Neuronal stem cell (in vitro differentiated cells): ENCODE data around the gene NIP7.
A peak's percentile ranks its signal among the peaks of the same experiment; 100 is the strongest.

Source experiments
- DNase-seq: peaks from one replicate; pipeline ENCODE4 v3.0.0-alpha.2; 2013; ENCODE audit warnings: low spot score
- H2AFZ ChIP-seq: one replicate; pipeline ENCODE4 v1.6.1; 2013; ENCODE audit warnings: mild to moderate bottlenecking, low read length, inconsistent platforms
- H2AK5ac ChIP-seq: 2 replicates; pipeline ENCODE4 v1.6.1; 2013; ENCODE audit warnings: low read depth, mild to moderate bottlenecking, inconsistent platforms, low read length, moderate library complexity, mixed read lengths
- H2BK120ac ChIP-seq: 2 replicates; pipeline ENCODE4 v1.6.1; 2013; ENCODE audit warnings: low read depth, mild to moderate bottlenecking, inconsistent platforms, low read length, moderate library complexity, mixed read lengths
- H2BK12ac ChIP-seq: one replicate; pipeline ENCODE4 v1.6.1; 2013; ENCODE audit warnings: low read length, inconsistent platforms
- H2BK15ac ChIP-seq: 2 replicates; pipeline ENCODE4 v1.6.1; 2013; ENCODE audit warnings: mild to moderate bottlenecking, low read length, inconsistent platforms, mixed read lengths
- H2BK5ac ChIP-seq: one replicate; pipeline ENCODE4 v1.6.1; 2013; ENCODE audit warnings: inconsistent platforms, mild to moderate bottlenecking, low read length, moderate library complexity
- H3K14ac ChIP-seq: one replicate; pipeline ENCODE4 v1.6.1; 2013; ENCODE audit warnings: low read length, inconsistent platforms
- H3K18ac ChIP-seq: 2 replicates; pipeline ENCODE4 v1.6.1; 2013; ENCODE audit warnings: low read length, inconsistent platforms
- H3K23ac ChIP-seq: 2 replicates; pipeline ENCODE4 v1.6.1; 2013; ENCODE audit warnings: low read depth, mild to moderate bottlenecking, mixed read lengths, low read length, inconsistent platforms; ENCODE audit not compliant: poor library complexity
- H3K27ac ChIP-seq: replicated peaks from 3 replicates; pipeline ENCODE4 v1.5.1; 2013; ENCODE audit warnings: low read length, inconsistent platforms
- H3K27me3 ChIP-seq, 3 experiments: 2 replicates each; pipeline ENCODE4 v1.6.1; 2013; ENCODE audit warnings: low read length in 3 of 3, mild to moderate bottlenecking in 2 of 3, inconsistent platforms in 1 of 3, low read depth in 1 of 3, mixed read lengths in 1 of 3, moderate library complexity in 1 of 3; ENCODE audit not compliant: control insufficient read depth in 3 of 3, insufficient read depth in 3 of 3
- H3K36me3 ChIP-seq, 2 donors: replicated peaks in 1 of 2; 2 replicates each; pipeline ENCODE4 v1.6.1; 2013; ENCODE audit warnings: low read length in 2 of 2; ENCODE audit not compliant: control insufficient read depth in 2 of 2, insufficient read depth in 2 of 2
- H3K4ac ChIP-seq: 2 replicates; pipeline ENCODE4 v1.6.1; 2013; ENCODE audit warnings: inconsistent platforms, mild to moderate bottlenecking, low read length, moderate library complexity
- H3K4me1 ChIP-seq, 2 donors: 1 replicate in 1 of 2; 2 replicates in 1 of 2; pipeline ENCODE4 v1.6.1; 2013; ENCODE audit warnings: low read length in 2 of 2, low read depth in 1 of 2; ENCODE audit not compliant: control insufficient read depth in 2 of 2, insufficient read depth in 1 of 2
- H3K4me2 ChIP-seq: one replicate; pipeline ENCODE4 v1.6.1; 2013; ENCODE audit warnings: mild to moderate bottlenecking, low read length, inconsistent platforms; ENCODE audit not compliant: insufficient read depth, poor library complexity, severe bottlenecking
- H3K4me3 ChIP-seq, 2 donors: 2 replicates each; pipeline ENCODE4 v1.5.1; 2013; ENCODE audit warnings: low read length in 2 of 2, mild to moderate bottlenecking in 2 of 2, inconsistent platforms in 1 of 2, moderate library complexity in 1 of 2
- H3K79me1 ChIP-seq: one replicate; pipeline ENCODE4 v1.6.1; 2013; ENCODE audit warnings: low read depth, mild to moderate bottlenecking, inconsistent platforms, low read length, moderate library complexity
- H3K9ac ChIP-seq: one replicate; pipeline ENCODE4 v1.6.1; 2013; ENCODE audit warnings: mild to moderate bottlenecking, low read depth, low read length, inconsistent platforms; ENCODE audit not compliant: poor library complexity
- H3K9me3 ChIP-seq, 2 donors: replicated peaks in 1 of 2; 2 replicates each; pipeline versions ENCODE3 to v1.6.1; 2013; ENCODE audit warnings: low read length in 2 of 2, mild to moderate bottlenecking in 2 of 2, inconsistent platforms in 1 of 2, low read depth in 1 of 2, mixed read lengths in 1 of 2, moderate library complexity in 1 of 2; ENCODE audit not compliant: control insufficient read depth in 2 of 2, insufficient read depth in 1 of 2
- H4K8ac ChIP-seq: one replicate; pipeline ENCODE4 v1.6.1; 2013; ENCODE audit warnings: low read depth, mild to moderate bottlenecking, inconsistent platforms, low read length, moderate library complexity
- H4K91ac ChIP-seq: one replicate; pipeline ENCODE4 v1.6.1; 2013; ENCODE audit warnings: low read length, low read depth, mild to moderate bottlenecking, inconsistent platforms; ENCODE audit not compliant: poor library complexity
- WGBS, 2 donors: extraction: QIAGEN DNeasy Blood & Tissue Kit; methylation state at CpG; one replicate each; pipeline ENCODE4 v1.1.7; 2013; ENCODE audit warnings: missing lambda C conversion rate in 2 of 2, mixed read lengths in 1 of 2; ENCODE audit not compliant: insufficient read length in 2 of 2, insufficient replicate concordance in 1 of 2; ENCODE audit errors: extremely low coverage in 2 of 2; 5-methylcytosine and 5-hydroxymethylcytosine counted together

The NIP7 gene

GRCh38 chr16:69348222-69348621 lies 8.7 kb downstream of the NIP7 start:
- Histone ChIP-seq H2AFZ (no peak overlapping the region), H3K4ac (no peak overlapping the region), H3K14ac (no peak overlapping the region), H3K9ac (no peak overlapping the region), H3K9me3 (no peaks in the 10 kb centered on the region), H4K8ac (no peak overlapping the region), H4K91ac (no peak overlapping the region), H3K4me3 (no peak overlapping the region), H3K79me1 (no peaks in the 10 kb centered on the region), H2BK5ac (no peak overlapping the region), H3K4me2 (no peak overlapping the region), H2BK15ac (no peak overlapping the region), H3K18ac (no peak overlapping the region), H2BK12ac (no peak overlapping the region), H3K4me1 (no peaks in the 10 kb centered on the region), H3K23ac (no peak overlapping the region), H3K27me3 (no peaks in the 10 kb centered on the region), H3K36me3 (peaks cover 1 to 53% of the 10 kb centered on the region in 2 donors), H2AK5ac (no peak overlapping the region), H2BK120ac (no peak overlapping the region), H3K27ac (no peak overlapping the region)
- no peak for DNase-seq
- WGBS, 2 donors, result no CpG with 5 or more reads among the region's 6 CpGs

GRCh38 chr16:69349536-69349935 lies 10.0 kb downstream of the NIP7 start:
- H3K4me1 ChIP-seq, result no peaks in the 10 kb centered on the region
- H3K4ac ChIP-seq, result no peak overlapping the region
- H3K4me3 ChIP-seq, result no peak overlapping the region
- H2BK5ac ChIP-seq, result no peak overlapping the region
- no peak overlapping the region for H2AFZ ChIP-seq
- no peak overlapping the region for H2BK15ac ChIP-seq
- no peaks in the 10 kb centered on the region for H3K9me3 ChIP-seq
- no peak overlapping the region for H3K27ac ChIP-seq
- no peak overlapping the region for H3K9ac ChIP-seq
- no peak for DNase-seq
- no peaks in the 10 kb centered on the region for H3K79me1 ChIP-seq
- no peak overlapping the region for H2BK12ac ChIP-seq
- H2AK5ac ChIP-seq, result no peak overlapping the region
- peak overlapping the region; percentile 55 for H3K23ac ChIP-seq
- no peak overlapping the region for H3K4me2 ChIP-seq
- H3K27me3 ChIP-seq, result no peaks in the 10 kb centered on the region
- H4K8ac ChIP-seq, result no peak overlapping the region
- H3K36me3 ChIP-seq, result peaks cover 0 to 49% of the 10 kb centered on the region in 2 donors
- H4K91ac ChIP-seq, result no peak overlapping the region
- no CpG with 5 or more reads among the region's 10 CpGs for WGBS, 2 donors
- no peak overlapping the region for H2BK120ac ChIP-seq
- H3K14ac ChIP-seq, result no peak overlapping the region
- no peak overlapping the region for H3K18ac ChIP-seq

GRCh38 chr16:69350536-69351133 lies 11.1 kb downstream of the NIP7 start:
- Histone ChIP-seq H3K27me3 (no peaks in the 10 kb centered on the region), H2BK120ac (no peak overlapping the region), H3K9ac (no peak overlapping the region), H3K4ac (no peak overlapping the region), H3K27ac (no peak overlapping the region), H2BK15ac (no peak overlapping the region), H4K8ac (no peak overlapping the region), H3K4me2 (no peak overlapping the region), H3K9me3 (no peaks in the 10 kb centered on the region), H2AK5ac (no peak overlapping the region), H3K79me1 (peaks cover 2% of the 10 kb centered on the region), H2BK5ac (no peak overlapping the region), H3K23ac (no peak overlapping the region), H3K4me1 (no peaks in the 10 kb centered on the region), H3K4me3 (no peak overlapping the region), H3K14ac (no peak overlapping the region), H3K18ac (no peak overlapping the region), H4K91ac (no peak overlapping the region), H2BK12ac (no peak overlapping the region), H2AFZ (no peak overlapping the region), H3K36me3 (peaks cover 0 to 59% of the 10 kb centered on the region in 2 donors)
- DNase-seq, result no peak
- no CpG with 5 or more reads among the region's 6 CpGs for WGBS, 2 donors

DNA sequence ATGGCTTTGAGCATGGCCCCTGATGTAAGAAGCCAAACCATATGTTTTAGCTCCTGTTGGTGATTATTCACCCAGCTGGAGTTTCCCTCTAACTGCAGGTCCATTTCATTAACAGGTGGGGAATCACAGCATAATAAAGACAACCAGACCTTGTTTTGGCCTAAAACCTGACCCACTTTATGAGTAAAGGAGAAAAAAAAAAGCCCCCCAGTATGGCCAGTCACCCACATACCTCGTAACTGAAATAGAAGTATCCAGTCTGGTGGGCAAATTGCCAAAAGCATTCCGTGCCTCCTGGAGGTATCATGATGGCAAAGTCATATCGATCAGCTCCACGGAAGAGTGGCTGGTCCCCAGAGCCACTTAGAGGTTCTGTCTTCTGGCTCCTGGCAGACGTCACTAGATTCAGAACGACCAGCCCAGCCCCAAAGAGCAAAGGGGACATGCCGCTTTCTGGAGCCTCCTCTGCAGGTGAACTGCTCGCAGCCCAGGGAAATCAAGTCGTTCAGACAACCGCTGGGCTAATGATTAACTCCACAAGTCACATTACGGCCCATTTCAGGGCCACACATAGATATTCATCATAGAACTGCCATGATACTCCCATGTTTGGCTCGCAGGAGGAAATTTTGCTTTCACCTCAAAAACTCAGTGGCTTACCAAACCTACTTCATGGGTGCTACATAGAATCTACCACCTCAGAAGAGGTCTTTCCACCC lies 11.9 kb downstream of the NIP7 start, which contains the start of gene TMED6:
TSS of gene TMED6 (minus strand) at position 478 of the 719 bp plus-strand sequence. CDS start at position 445, 33 bp downstream.
- Histone ChIP-seq H3K4ac (no peak within 1 kb of the TSS), H2AK5ac (no peak within 1 kb of the TSS), H3K36me3 (peaks cover 1 to 62% of the 10 kb centered on the region in 2 donors), H3K23ac (no peak within 1 kb of the TSS), H2BK120ac (no peak within 1 kb of the TSS), H2AFZ (no peak within 1 kb of the TSS), H3K14ac (no peak within 1 kb of the TSS), H3K27me3 (no peaks in the 10 kb centered on the region), H3K9ac (no peak within 1 kb of the TSS), H2BK15ac (no peak within 1 kb of the TSS), H3K4me3 (no peak within 1 kb of the TSS), H4K91ac (no peak within 1 kb of the TSS), H2BK5ac (no peak within 1 kb of the TSS), H3K9me3 (no peaks in the 10 kb centered on the region), H3K27ac (no peak within 1 kb of the TSS), H3K4me1 (no peaks in the 10 kb centered on the region), H3K4me2 (no peak within 1 kb of the TSS), H3K18ac (no peak within 1 kb of the TSS), H3K79me1 (peaks cover 2% of the 10 kb centered on the region), H4K8ac (no peak within 1 kb of the TSS), H2BK12ac (no peak within 1 kb of the TSS)
- no CpG with 5 or more reads among the region's 12 CpGs for WGBS, 2 donors
- DNase-seq, result no peak
